GM12878 (cell line): ENCODE measurements around the gene TSPAN11. TPM values are rescaled to one million over a fixed set of nuclear protein-coding genes. Genes with fewer than 3 reads are reported as not detected.

Experiments used
- ATAC-seq: fragments of 200-7000 bp; cut with Tn5 transposase; 3 replicates; pipeline ENCODE4 v1.9.1; 2020; ENCODE audit warnings: mild to moderate bottlenecking, moderate library complexity
- BruUV-seq: library from RNA; stranded (reverse); fragments of 400-500 nt; replicated peaks from 2 replicates; lab custom pipeline; 2021; lab: Mats Ljungman, UMichigan
- CTCF ChIA-PET: fragments of 300-600 bp; sonication (Branson Sonifier 250); formaldehyde crosslinking; extraction: SDS; loops from one replicate; lab custom pipeline; 2021; ENCODE audit warnings: inconsistent platforms; lab: Yijun Ruan, JAX
- POLR2A ChIA-PET: fragments of 350-600 bp; formaldehyde crosslinking; extraction: SDS; loops from one replicate; lab custom pipeline; 2021; ENCODE audit warnings: inconsistent platforms; lab: Charles Lee
- RAD21 ChIA-PET: fragments of 300-600 bp; sonication (Branson Sonifier 250); formaldehyde crosslinking; loops from one replicate; lab custom pipeline; 2023; ENCODE audit warnings: antibody characterized with exemption; ENCODE audit not compliant: unreplicated experiment; lab: Charles Lee
- SMC1A ChIA-PET: fragments of 300-600 bp; sonication (Branson Sonifier 250); formaldehyde crosslinking; loops from one replicate; lab custom pipeline; 2023; ENCODE audit not compliant: unreplicated experiment, uncharacterized antibody; lab: Charles Lee
- DNase-seq: peaks from one replicate; pipeline ENCODE4 v3.0.0-alpha.2; 2011; ENCODE audit warnings: low read depth, low spot score
- FAIRE-seq: peaks from 3 replicates; lab custom pipeline; 2011; peaks lifted over from hg19 to GRCh38; lab: Jason Lieb, UNC
- H2AFZ ChIP-seq: 2 replicates; pipeline ENCODE4 v1.6.0; 2011; ENCODE audit warnings: low read depth, low read length, control low read depth; ENCODE audit not compliant: control insufficient read depth
- H3K27ac ChIP-seq: 2 replicates; pipeline ENCODE4 v1.5.1; 2011; ENCODE audit warnings: control low read depth; ENCODE audit not compliant: control insufficient read depth, insufficient read depth
- H3K27me3 ChIP-seq, 2 experiments: replicated peaks in 1 of 2; 2 replicates each; pipeline versions ENCODE4 v1.6.0 to v1.6.1; 2011; ENCODE audit warnings: low read length in 1 of 2; ENCODE audit not compliant: control insufficient read depth in 2 of 2, insufficient read depth in 2 of 2
- H3K36me3 ChIP-seq, 2 experiments: 2 replicates each; pipeline ENCODE4 v1.5.1; 2011; ENCODE audit warnings: low read length in 1 of 2; ENCODE audit not compliant: control insufficient read depth in 2 of 2, insufficient read depth in 2 of 2
- H3K4me1 ChIP-seq: 2 replicates; pipeline ENCODE4 v1.6.1; 2011; ENCODE audit warnings: mild to moderate bottlenecking, low read length, moderate library complexity, mixed read lengths; ENCODE audit not compliant: control insufficient read depth, insufficient read depth
- H3K4me2 ChIP-seq: 2 replicates; pipeline ENCODE4 v1.6.0; 2011; ENCODE audit warnings: control low read depth; ENCODE audit not compliant: control insufficient read depth, insufficient read depth
- H3K4me3 ChIP-seq: fragments of 200-600 bp; sonication (generic); 2 replicates; pipeline ENCODE4 v1.5.1; 2016
- H3K79me2 ChIP-seq: 2 replicates; pipeline ENCODE4 v1.6.0; 2011; ENCODE audit warnings: low read length; ENCODE audit not compliant: control insufficient read depth, insufficient read depth
- H3K9ac ChIP-seq: 2 replicates; pipeline ENCODE4 v1.8.0; 2011; ENCODE audit warnings: low read length, control low read depth, mixed read lengths; ENCODE audit not compliant: control insufficient read depth, insufficient read depth
- H3K9me3 ChIP-seq: replicated peaks from 3 replicates; pipeline ENCODE4 v1.5.1; 2011; ENCODE audit warnings: mild to moderate bottlenecking, low read length; ENCODE audit not compliant: control insufficient read depth, insufficient read depth
- H4K20me1 ChIP-seq: 2 replicates; pipeline ENCODE4 v1.6.0; 2011; ENCODE audit not compliant: control insufficient read depth, insufficient read depth
- ELK1 ChIP-seq: IDR thresholded peaks from 2 replicates; pipeline ENCODE4 v1.6.1; 2012; ENCODE audit warnings: low read depth, low read length, improper control_type of control experiment
- HDAC2 ChIP-seq: fragments of 200-600 bp; sonication (generic); IDR thresholded peaks from 2 replicates; pipeline ENCODE4 v1.6.1; 2017
- KAT2A ChIP-seq: conservative IDR thresholded peaks from 2 replicates; pipeline ENCODE4 v1.6.1; 2011; ENCODE audit warnings: low read depth, low read length; ENCODE audit not compliant: control insufficient read depth
- LARP7 ChIP-seq: fragments of 450-650 bp; IDR thresholded peaks from 2 replicates; pipeline ENCODE4 v1.6.1; 2017; ENCODE audit warnings: mild to moderate bottlenecking
- MTA2 ChIP-seq: fragments of 450-650 bp; IDR thresholded peaks from 2 replicates; pipeline ENCODE4 v1.6.1; 2016; ENCODE audit warnings: low read depth, mild to moderate bottlenecking, moderate library complexity
- MYB ChIP-seq: fragments of 150-350 bp; IDR thresholded peaks from 2 replicates; pipeline ENCODE4 v1.6.1; 2014; ENCODE audit warnings: mild to moderate bottlenecking, low read depth, low read length, borderline replicate concordance
- NFIC ChIP-seq: IDR thresholded peaks from 2 replicates; pipeline ENCODE4 v1.6.1; 2012; ENCODE audit warnings: low read depth, mild to moderate bottlenecking, inconsistent platforms, low read length, moderate library complexity
- PAX8 ChIP-seq: fragments of 450-650 bp; IDR thresholded peaks from 2 replicates; pipeline ENCODE4 v1.6.1; 2017; ENCODE audit warnings: mild to moderate bottlenecking, moderate library complexity
- RAD21 ChIP-seq: IDR thresholded peaks from 2 replicates; pipeline ENCODE4 v1.6.1; 2011; ENCODE audit warnings: mild to moderate bottlenecking, low read depth, low read length, moderate library complexity; ENCODE audit not compliant: insufficient read depth
- SPI1 ChIP-seq: IDR thresholded peaks from 2 replicates; pipeline ENCODE4 v1.6.1; 2011; ENCODE audit warnings: low read depth, mild to moderate bottlenecking, low read length, moderate library complexity, borderline replicate concordance; ENCODE audit not compliant: insufficient read depth
- WGBS: methylation state at CpG from one replicate; pipeline ENCODE4 v1.1.6; 2016; ENCODE audit warnings: low lambda C conversion rate; ENCODE audit not compliant: insufficient replicate concordance, insufficient coverage; ENCODE audit errors: missing lambda C conversion rate; 5-methylcytosine and 5-hydroxymethylcytosine counted together
- in situ Hi-C: fragments of 300-500 bp; cut with MboI; formaldehyde crosslinking; loops from 9 replicates; pipeline ENCODE4 v1.14.3; 2018; ENCODE audit warnings: mixed read lengths
- intact Hi-C: fragments of 100-400 bp; cut with micrococcal nuclease; formaldehyde crosslinking; loops from one replicate; pipeline ENCODE4 v1.14.2; 2022; ENCODE audit not compliant: unreplicated experiment
- polyA plus RNA-seq, 11 experiments: library from polyadenylated mRNA; depleted of rRNA in 4 of 11; unstranded in 6 of 11; stranded (reverse) in 5 of 11; fragments of >200 nt; fragmentation: Nextera tagmentation in 4 of 11; fragmentation: Illumina TruSeq in 1 of 11; extraction: Ambion mirVana in 4 of 11; extraction: Trizol in 1 of 11; gene quantifications; 1 replicate in 1 of 11; 2 replicates in 10 of 11; pipeline versions ENCODE4 v1.2.1 to v1.2.3, GENCODE V29; 2011 to 2016; ENCODE audit warnings: inconsistent platforms in 2 of 11, missing spikeins in 2 of 11, low read depth in 1 of 11
- total RNA-seq, 4 experiments: library from RNA; depleted of rRNA in 3 of 4; stranded (reverse); fragments of >200 nt in 3 of 4; fragmentation: Illumina TruSeq in 1 of 4; extraction: Trizol in 1 of 4; gene quantifications; 2 replicates each; pipeline versions ENCODE4 v1.2.1 to v1.2.3, GENCODE V29; 2013 to 2021
- TF ChIP-seq, protein P1 (sequence below): IDR thresholded peaks from 2 replicates; pipeline ENCODE4 v1.6.1; 2011; ENCODE audit warnings: mild to moderate bottlenecking, low read depth, low read length, moderate library complexity; ENCODE audit not compliant: insufficient replicate concordance

TSPAN11 gene
- total and polyA plus RNA-seq, 10 of the 15 experiments (the other 5 are each of a cell fraction or from before 2014, with no cell fraction given), result under 0.01 to 0.27 (median 0.04) TPM; not detected in 6

- Histone ChIP-seq H3K4me1 (no peaks in the 10 kb centered on the region), H3K79me2 (no peaks in the 10 kb centered on the region), H3K9ac (no peak overlapping the region), H3K4me3 (no peak overlapping the region), H3K4me2 (no peak overlapping the region), H3K27ac (no peak overlapping the region), H4K20me1 (no peaks in the 10 kb centered on the region), H3K9me3 (no peaks in the 10 kb centered on the region), H2AFZ (no peak overlapping the region), H3K36me3 (no peaks in the 10 kb centered on the region), H3K27me3 (no peaks in the 10 kb centered on the region; a peak in 1 of 4 replicates)
- no peak for DNase-seq
- WGBS, result 31% methylated on average over 4 of the region's 4 CpGs
- ATAC-seq, result peak; percentile 34
- ChIA-PET POLR2A (interaction anchor here (1.0 kb wide), 1 partner anchor 20 kb away, joined by 3 read pairs; no protein-coding TSS in a partner anchor), CTCF (interaction anchor here (1.0 to 1.6 kb wide), 2 partner anchors 12 to 13 kb away, joined by 5 to 7 read pairs; no protein-coding TSS in a partner anchor), RAD21 (interaction anchor here (0.6 to 1.1 kb wide), 2 partner anchors 149 to 255 kb away, joined by 3 read pairs; no protein-coding TSS in a partner anchor), SMC1A (interaction anchor here (1.1 to 1.9 kb wide), 4 partner anchors 9 to 35 kb away, joined by 3 to 6 read pairs (median 4); no protein-coding TSS in a partner anchor)
- BruUV-seq, result no TSS peak
- intact Hi-C loops (no loop called here), in situ Hi-C loops (loop anchor here (10.0 kb wide), 1 partner anchor 155 kb away; no protein-coding TSS in a partner anchor)
- FAIRE-seq, result no peak
- TF ChIP-seq SPI1 (no peak), LARP7 (no peak)
- TF ChIP-seq, protein P1, sequence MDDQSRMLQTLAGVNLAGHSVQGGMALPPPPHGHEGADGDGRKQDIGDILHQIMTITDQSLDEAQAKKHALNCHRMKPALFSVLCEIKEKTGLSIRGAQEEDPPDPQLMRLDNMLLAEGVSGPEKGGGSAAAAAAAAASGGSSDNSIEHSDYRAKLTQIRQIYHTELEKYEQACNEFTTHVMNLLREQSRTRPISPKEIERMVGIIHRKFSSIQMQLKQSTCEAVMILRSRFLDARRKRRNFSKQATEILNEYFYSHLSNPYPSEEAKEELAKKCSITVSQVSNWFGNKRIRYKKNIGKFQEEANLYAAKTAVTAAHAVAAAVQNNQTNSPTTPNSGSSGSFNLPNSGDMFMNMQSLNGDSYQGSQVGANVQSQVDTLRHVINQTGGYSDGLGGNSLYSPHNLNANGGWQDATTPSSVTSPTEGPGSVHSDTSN, result no peak
Observed at GRCh38 chr12:30999723-31000122, 73.2 kb downstream of the TSPAN11 start.

GRCh38 chr12:31000751-31001150, 74.2 kb downstream of the TSPAN11 start:
- BruUV-seq, result no TSS peak
- POLR2A ChIA-PET, result interaction anchor here (1.0 kb wide), 1 partner anchor 21 kb away, joined by 3 read pairs; no protein-coding TSS in a partner anchor
- Histone ChIP-seq H4K20me1 (no peaks in the 10 kb centered on the region), H3K36me3 (no peaks in the 10 kb centered on the region), H3K9me3 (no peaks in the 10 kb centered on the region), H2AFZ (no peak overlapping the region), H3K4me3 (no peak overlapping the region), H3K79me2 (no peaks in the 10 kb centered on the region), H3K4me1 (no peaks in the 10 kb centered on the region), H3K9ac (no peak overlapping the region), H3K4me2 (no peak overlapping the region), H3K27ac (no peak overlapping the region), H3K27me3 (no peaks in the 10 kb centered on the region; a peak in 1 of 4 replicates)
- DNase-seq (no peak), ATAC-seq (no peak), FAIRE-seq (no peak)
- TF ChIP-seq RAD21 (no peak), PAX8 (no peak), HDAC2 (no peak), MTA2 (no peak), ELK1 (no peak), KAT2A (no peak), MYB (no peak), NFIC (no peak)
- intact Hi-C loops, result no loop called here
- CTCF ChIA-PET, result interaction anchor here (1.0 to 1.6 kb wide), 2 partner anchors 11 to 14 kb away, joined by 5 to 7 read pairs; no protein-coding TSS in a partner anchor
- SMC1A ChIA-PET, result interaction anchor here (1.1 to 1.9 kb wide), 3 partner anchors 10 to 22 kb away, joined by 3 to 6 read pairs (median 3); no protein-coding TSS in a partner anchor
- WGBS, result 3% methylated on average over 3 of the region's 3 CpGs
- in situ Hi-C loops, result no loop called here
- RAD21 ChIA-PET, result interaction anchor here (1.0 to 1.1 kb wide), 2 partner anchors 11 to 150 kb away, joined by 3 to 4 read pairs; no protein-coding TSS in a partner anchor
